Adrenal gland (tissue), 12 donors: ENCODE results near the gene TPSB2. TPM values are rescaled to one million over a fixed set of nuclear protein-coding genes. Genes with fewer than 3 reads are reported as not detected.
"Not testable (repeated sequence)": the region's sequence is repeated elsewhere in the genome, so short reads cannot be mapped to it uniquely, and the experiment has no call there.

ENCODE experiments used
- DNase-seq, 7 donors: peaks; one replicate each; pipeline ENCODE4 v3.0.0-alpha.2; 2019 to 2020
- H3K27ac ChIP-seq, 5 donors: fragments of 200-600 bp; sonication (generic) in 4 of 5; 1 replicate in 3 of 5; 2 replicates in 2 of 5; pipeline versions ENCODE4 v1.5.1 to v1.8.0; 2016 to 2020; ENCODE audit warnings: mild to moderate bottlenecking in 1 of 5
- H3K27me3 ChIP-seq: fragments of 200-600 bp; 2 replicates; pipeline ENCODE4 v1.8.0; 2021
- H3K36me3 ChIP-seq, 2 donors: fragments of 200-600 bp; replicated peaks in 1 of 2; 1 replicate in 1 of 2; 2 replicates in 1 of 2; pipeline versions ENCODE4 v1.5.1 to v1.8.0; 2018 to 2022
- H3K4me1 ChIP-seq, 2 donors: fragments of 200-600 bp; replicated peaks in 1 of 2; 1 replicate in 1 of 2; 2 replicates in 1 of 2; pipeline versions ENCODE4 v1.5.1 to v1.8.0; 2018 to 2021
- H3K4me3 ChIP-seq, 4 donors: fragments of 200-600 bp; sonication (generic) in 3 of 4; one replicate each; pipeline ENCODE4 v1.5.1; 2016 to 2018
- H3K9me3 ChIP-seq, 3 donors: fragments of 200-600 bp; sonication (generic) in 1 of 3; replicated peaks in 1 of 3; 1 replicate in 2 of 3; 2 replicates in 1 of 3; pipeline versions ENCODE4 v1.5.1 to v1.8.0; 2016 to 2021
- POLR2A ChIP-seq, 2 donors: fragments of 450-650 bp; IDR thresholded peaks; one replicate each; pipeline ENCODE4 v1.6.1; 2017; ENCODE audit warnings: antibody characterized with exemption in 2 of 2, mild to moderate bottlenecking in 2 of 2, moderate library complexity in 1 of 2
- WGBS, 4 donors: extraction: QIAGEN DNeasy Blood & Tissue Kit in 2 of 4; methylation state at CpG; one replicate each; pipeline versions ENCODE4 v1.1.5 to v1.1.7; 2013 to 2017; 5-methylcytosine and 5-hydroxymethylcytosine counted together
- intact Hi-C, 2 donors: fragments of 100-400 bp; cut with DNase I; formaldehyde crosslinking; loops; one replicate each; pipeline versions ENCODE4 v1.14.1 to v1.15.0; 2022 to 2023
- polyA plus RNA-seq, 3 donors: library from polyadenylated mRNA; stranded (reverse); fragments of 200-250 nt in 2 of 3; fragments of 350-450 nt in 1 of 3; fragmentation: Illumina TruSeq in 1 of 3; extraction: RNeasy Lipid Tissue Mini Kit (QIAGEN cat#74804) in 1 of 3; gene quantifications; one replicate each; pipeline ENCODE4 v1.2.3, GENCODE V29; 2013 to 2014
- total RNA-seq, 9 donors: library from RNA; depleted of rRNA in 4 of 9; stranded (reverse); fragments of >200 nt in 4 of 9; fragments of 120-200 nt in 1 of 9; fragmentation: NEBNext Ultra II Directional in 1 of 9; extraction: Animal tissue kit (Norgen Biotek cat#: 25700) in 1 of 9; gene quantifications; one replicate each; pipeline versions ENCODE4 v1.1.0 to v1.2.4, GENCODE V29; 2013 to 2023
- TF ChIP-seq, protein P1 (sequence below), 6 experiments: fragments of 450-650 bp in 4 of 6; fragments of 200-600 bp in 2 of 6; sonication (generic) in 1 of 6; IDR thresholded peaks; 1 replicate in 5 of 6; 2 replicates in 1 of 6; pipeline versions ENCODE4 v1.5.1 to v1.8.0; 2016 to 2021; ENCODE audit warnings: antibody characterized with exemption in 6 of 6, mild to moderate bottlenecking in 2 of 6, moderate library complexity in 1 of 6
- donor health status: healthy with polysubstance abuse.
- donor health status: Bipolar disorder and iron deficiency.
- donor health status: DM: yes; HTN: yes; CAD: no.
- donor health status: DM: no; HTN: no; CAD: no.
- donor health status: DM: no; HTN: no; CAD: no.
- donor health status: DM: yes; HTN: yes; CAD: no.

TPSB2 gene
- total and polyA plus RNA-seq, 12 donors: 0.32 to 6.6 (median 0.78) TPM; not detected in 5

DNA sequence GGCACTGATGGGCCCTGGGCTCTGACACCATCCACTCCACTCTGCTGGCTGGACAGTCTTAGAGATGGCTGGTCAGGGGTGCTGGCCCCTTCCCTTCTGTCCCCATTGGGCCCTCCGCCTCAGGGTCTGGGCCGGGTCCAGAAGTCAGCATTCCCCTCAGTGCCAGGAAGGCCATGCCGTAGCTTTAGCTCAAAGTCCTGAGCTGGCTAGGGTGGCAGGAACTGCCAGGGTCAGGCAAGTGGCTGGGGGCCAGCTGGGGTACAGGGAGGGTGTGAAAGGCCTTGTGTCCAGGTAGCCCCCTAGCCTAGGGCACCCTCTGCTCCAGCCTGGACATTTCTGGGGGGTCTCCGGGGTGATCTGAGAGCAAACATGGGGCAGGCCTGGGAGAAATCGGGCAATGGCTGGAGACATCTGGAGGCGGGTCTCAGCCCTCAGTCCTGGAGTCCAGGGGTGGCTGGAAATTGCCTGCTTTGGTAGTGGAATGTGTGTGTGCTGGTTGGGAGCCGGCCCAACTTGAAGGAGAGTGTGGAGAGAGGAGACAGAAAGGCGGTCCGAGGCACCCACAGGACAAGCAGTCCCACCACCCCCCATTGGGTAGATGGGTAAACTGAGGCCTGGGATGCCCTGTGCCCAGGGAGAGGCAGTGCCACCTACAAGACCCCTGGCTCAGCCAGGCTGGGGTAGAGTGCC is 37.5 kb downstream of the TPSB2 start:
- TF ChIP-seq, protein P1, sequence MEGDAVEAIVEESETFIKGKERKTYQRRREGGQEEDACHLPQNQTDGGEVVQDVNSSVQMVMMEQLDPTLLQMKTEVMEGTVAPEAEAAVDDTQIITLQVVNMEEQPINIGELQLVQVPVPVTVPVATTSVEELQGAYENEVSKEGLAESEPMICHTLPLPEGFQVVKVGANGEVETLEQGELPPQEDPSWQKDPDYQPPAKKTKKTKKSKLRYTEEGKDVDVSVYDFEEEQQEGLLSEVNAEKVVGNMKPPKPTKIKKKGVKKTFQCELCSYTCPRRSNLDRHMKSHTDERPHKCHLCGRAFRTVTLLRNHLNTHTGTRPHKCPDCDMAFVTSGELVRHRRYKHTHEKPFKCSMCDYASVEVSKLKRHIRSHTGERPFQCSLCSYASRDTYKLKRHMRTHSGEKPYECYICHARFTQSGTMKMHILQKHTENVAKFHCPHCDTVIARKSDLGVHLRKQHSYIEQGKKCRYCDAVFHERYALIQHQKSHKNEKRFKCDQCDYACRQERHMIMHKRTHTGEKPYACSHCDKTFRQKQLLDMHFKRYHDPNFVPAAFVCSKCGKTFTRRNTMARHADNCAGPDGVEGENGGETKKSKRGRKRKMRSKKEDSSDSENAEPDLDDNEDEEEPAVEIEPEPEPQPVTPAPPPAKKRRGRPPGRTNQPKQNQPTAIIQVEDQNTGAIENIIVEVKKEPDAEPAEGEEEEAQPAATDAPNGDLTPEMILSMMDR (IDR thresholded peaks at IDR 0.05): no peak
- TF ChIP-seq POLR2A (IDR thresholded peaks at IDR 0.05): no peak
- DNase-seq: peak in 1 of 7 donors; percentile 39
- H3K27ac ChIP-seq: peak overlapping the region in 2 of 5 donors; percentile 34 to 36
- H3K27me3 ChIP-seq: no peaks in the 10 kb centered on the region
- 69 to 83% (median 78%) methylated on average over 7 to 9 of the region's 9 CpGs for WGBS, 4 donors
- H3K4me3 ChIP-seq: no peak overlapping the region
- no peaks in the 10 kb centered on the region for H3K36me3 ChIP-seq
- intact Hi-C loops: no loop called here
- H3K4me1 ChIP-seq: peaks cover 0 to 12% of the 10 kb centered on the region in 2 donors
- H3K9me3 ChIP-seq: no peaks in the 10 kb centered on the region

DNA sequence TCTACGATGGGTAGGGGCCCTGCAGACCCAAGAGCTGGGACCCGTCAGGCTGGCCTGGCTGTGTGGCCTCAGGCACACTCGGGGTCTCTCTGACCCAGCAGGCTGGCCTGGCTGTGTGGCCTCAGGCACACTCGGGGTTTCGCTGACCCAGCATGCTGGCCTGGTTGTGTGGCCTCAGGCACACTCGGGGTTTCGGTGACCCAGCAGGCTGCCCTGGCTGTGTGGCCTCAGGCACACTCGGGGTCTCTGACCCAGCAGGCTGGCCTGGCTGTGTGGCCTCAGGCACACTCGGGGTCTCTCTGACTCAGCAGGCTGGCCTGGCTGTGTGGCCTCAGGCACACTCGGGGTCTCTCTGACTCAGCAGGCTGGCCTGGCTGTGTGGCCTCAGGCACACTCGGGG is 39.2 kb downstream of the TPSB2 start:
- intact Hi-C loops: not testable (repeated sequence)
- H3K4me1 ChIP-seq: peaks cover 0 to 12% of the 10 kb centered on the region in 2 donors

DNA sequence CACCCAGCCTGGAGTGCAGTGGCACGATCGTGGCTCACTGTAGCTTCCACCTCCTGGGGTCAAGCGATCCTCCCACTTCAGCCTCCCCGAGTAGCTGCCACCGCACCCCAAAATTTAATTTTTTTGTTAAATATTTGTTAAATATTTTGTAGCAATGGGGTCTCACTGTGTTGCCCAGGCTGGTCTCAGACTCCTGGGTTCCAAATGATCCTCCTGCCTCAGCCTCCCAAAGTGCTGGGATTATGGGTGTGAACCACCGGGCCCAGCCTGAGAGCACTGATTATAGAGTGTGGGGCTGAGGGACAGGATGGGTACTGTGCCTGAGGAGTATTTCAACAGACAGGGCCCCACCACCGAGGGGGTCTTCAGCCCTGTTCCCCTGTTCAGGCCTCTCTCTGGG is 40.5 kb downstream of the TPSB2 start:
- TF ChIP-seq, protein P1 (IDR thresholded peaks at IDR 0.05): no peak
- no peak for TF ChIP-seq POLR2A (IDR thresholded peaks at IDR 0.05)
- H3K36me3 ChIP-seq: no peaks in the 10 kb centered on the region
- no peaks in the 10 kb centered on the region for H3K27me3 ChIP-seq
- no peak overlapping the region for H3K27ac ChIP-seq
- intact Hi-C loops: no loop called here
- 75 to 82% (median 80%) methylated on average over 7 of the region's 7 CpGs for WGBS, 4 donors
- DNase-seq: no peak
- H3K4me1 ChIP-seq: peaks cover 0 to 8% of the 10 kb centered on the region in 2 donors
- no peak overlapping the region for H3K4me3 ChIP-seq
- no peaks in the 10 kb centered on the region for H3K9me3 ChIP-seq

More for the DNA sequence above, 39.2 kb downstream of the TPSB2 start:
- DNase-seq, H3K9me3 ChIP-seq, H3K4me3 ChIP-seq, H3K27ac ChIP-seq, H3K36me3 ChIP-seq, H3K27me3 ChIP-seq: not testable (repeated sequence)
- WGBS, 4 donors: 84 to 100% (median 90%) methylated on average over 2 to 11 of the region's 11 CpGs; no CpG with 5 or more reads in 1 of the 4 donors

DNA sequence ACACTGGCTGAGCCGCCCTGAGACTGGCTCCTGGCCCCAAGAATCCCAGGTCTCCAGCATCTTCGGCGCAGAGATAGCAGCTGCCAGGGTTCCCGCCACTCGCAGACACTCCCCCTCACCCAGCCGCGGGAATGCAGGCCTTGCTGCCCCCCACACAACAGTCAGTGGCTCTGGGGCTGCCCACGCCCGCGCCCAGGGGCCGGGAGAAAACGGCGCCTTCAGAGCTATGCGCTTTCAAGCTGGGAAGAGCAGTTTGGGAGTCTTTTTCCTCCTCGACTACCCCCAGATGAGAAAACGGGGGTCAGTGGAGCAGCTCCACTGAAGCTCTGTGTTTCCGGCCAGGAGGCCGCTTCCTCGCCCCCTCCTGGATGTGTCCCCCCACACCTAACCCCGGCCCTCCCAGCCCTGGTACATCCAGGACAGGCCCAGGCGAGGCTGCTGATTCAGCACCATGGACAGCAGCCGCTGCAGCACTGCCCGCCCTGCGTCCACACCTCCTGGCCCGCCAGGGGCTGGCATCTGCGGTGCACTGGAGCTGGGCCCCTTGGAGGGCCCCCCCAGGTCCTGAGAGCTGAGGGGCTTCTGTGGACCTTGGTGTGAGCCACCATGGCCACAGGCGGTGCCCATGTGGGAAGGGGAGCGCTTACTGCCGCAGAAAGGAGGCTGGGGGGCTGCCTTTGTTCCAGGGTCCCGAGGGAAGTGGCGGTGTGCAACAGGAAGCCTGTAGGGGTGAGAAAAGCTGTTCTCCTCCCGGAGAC is 41.4 kb downstream of the TPSB2 start:
- H3K4me1 ChIP-seq: peaks cover 0 to 3% of the 10 kb centered on the region in 2 donors

DNA sequence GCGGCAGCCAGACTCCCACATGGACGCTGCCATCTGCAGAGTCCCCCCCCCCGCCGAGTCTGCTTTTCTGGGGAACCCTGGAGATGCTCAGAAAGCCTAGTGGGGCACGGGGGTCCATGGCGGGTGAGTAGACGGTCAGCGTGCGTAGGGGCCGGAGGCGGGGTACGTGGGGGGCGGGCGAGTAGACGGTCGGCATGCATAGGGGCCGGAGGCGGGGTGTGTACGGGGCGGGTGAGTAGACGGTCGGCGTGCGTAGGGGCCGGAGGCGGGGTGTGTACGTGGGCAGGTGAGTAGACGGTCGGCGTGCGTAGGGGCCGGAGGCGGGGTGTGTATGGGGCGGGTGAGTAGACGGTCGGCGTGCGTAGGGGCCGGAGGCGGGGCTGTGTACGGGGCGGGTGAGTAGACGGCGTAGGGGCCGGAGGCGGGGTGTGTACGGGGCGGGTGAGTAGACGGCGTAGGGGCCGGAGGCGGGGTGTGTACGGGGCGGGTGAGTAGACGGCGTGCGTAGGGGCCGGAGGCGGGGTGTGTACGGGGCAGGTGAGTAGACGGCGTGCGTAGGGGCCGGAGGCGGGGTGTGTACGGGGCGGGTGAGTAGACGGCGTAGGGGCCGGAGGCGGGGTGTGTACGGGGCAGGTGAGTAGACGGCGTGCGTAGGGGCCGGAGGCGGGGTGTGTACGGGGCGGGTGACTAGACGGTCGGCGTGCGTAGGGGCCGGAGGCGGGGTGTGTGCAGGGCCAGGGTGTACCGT is 44.4 kb downstream of the TPSB2 start:
- WGBS, 4 donors: 88 to 94% (median 90%) methylated on average over 22 to 84 of the region's 86 CpGs

More for the DNA sequence above, 41.4 kb downstream of the TPSB2 start:
- 53 to 80% (median 60%) methylated on average over 17 to 32 of the region's 32 CpGs for WGBS, 4 donors
- H3K9me3 ChIP-seq: no peaks in the 10 kb centered on the region
- intact Hi-C loops: no loop called here
- no peaks in the 10 kb centered on the region for H3K27me3 ChIP-seq
- DNase-seq: peak in 6 of 7 donors; percentile 50 to 66 (median 59)
- no peak overlapping the region for H3K4me3 ChIP-seq
- TF ChIP-seq, protein P1 (IDR thresholded peaks at IDR 0.05): no peak
- no peak for TF ChIP-seq POLR2A (IDR thresholded peaks at IDR 0.05)
- no peak overlapping the region for H3K27ac ChIP-seq
- H3K36me3 ChIP-seq: no peaks in the 10 kb centered on the region

More for the DNA sequence above, 44.4 kb downstream of the TPSB2 start:
- H3K4me3 ChIP-seq, H3K27me3 ChIP-seq, H3K9me3 ChIP-seq, H3K36me3 ChIP-seq, DNase-seq, H3K27ac ChIP-seq, intact Hi-C loops: not testable (repeated sequence)
- H3K4me1 ChIP-seq: peaks cover 12 to 24% of the 10 kb centered on the region in 2 donors
